ENCODE measurements around the gene BSND. TPM values are rescaled to one million over a fixed set of nuclear protein-coding genes. Genes with fewer than 3 reads are reported as not detected.

Gene BSND
- total and polyA plus RNA-seq, 7 donors, result not detected

DNA sequence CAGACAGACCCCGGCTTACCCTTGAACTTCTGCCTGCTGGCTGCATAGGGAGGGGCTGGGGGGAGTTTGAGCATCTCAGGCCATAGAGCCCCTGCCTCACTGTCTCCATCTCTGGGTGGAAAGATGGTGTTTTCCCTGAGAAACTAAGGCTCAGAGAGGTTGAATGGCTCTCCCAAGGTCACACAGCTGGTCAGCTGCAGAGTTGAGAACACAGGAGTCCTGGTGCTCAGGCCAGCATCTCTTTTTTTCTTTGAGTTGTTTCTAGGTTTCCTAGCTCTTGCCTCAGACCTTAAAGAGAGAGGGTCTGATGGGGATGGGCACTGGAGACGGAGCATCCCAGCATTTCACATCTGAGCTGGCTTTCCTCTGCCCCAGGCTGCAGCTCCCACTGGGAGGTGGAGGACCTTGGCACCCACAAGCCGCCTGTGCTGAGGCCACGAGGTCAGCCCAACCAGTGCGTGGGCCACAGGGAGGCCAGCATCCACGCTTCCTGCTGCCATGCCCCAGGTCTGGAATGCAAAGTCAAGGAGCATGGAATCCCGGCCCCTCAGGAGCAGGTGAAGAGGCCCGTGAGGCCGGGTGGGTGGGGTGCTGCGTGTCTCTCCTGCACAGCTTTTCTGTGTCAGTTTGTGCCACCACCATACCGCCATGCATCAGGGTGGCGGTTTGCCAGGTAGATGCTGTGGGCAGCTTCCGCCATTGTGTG lies 62.4 kb downstream of the BSND start:
- no peak for ATAC-seq
- no peak overlapping the region for H3K4me3 ChIP-seq
- H3K36me3 ChIP-seq (ENCODE audit: insufficient read depth in 1 of 2, low read depth in 1 of 2), result no peaks in the 10 kb centered on the region
- H3K27ac ChIP-seq, result no peak overlapping the region
- peaks cover 25% of the 10 kb centered on the region for H3K4me1 ChIP-seq
- WGBS, 3 donors, result 81 to 86% (median 84%) methylated on average over 13 of the region's 13 CpGs
- intact Hi-C loops (cut with DNase I), result no loop called here
- no peaks in the 10 kb centered on the region for H3K9me3 ChIP-seq
- no peak for DNase-seq
- TF ChIP-seq, protein P1, sequence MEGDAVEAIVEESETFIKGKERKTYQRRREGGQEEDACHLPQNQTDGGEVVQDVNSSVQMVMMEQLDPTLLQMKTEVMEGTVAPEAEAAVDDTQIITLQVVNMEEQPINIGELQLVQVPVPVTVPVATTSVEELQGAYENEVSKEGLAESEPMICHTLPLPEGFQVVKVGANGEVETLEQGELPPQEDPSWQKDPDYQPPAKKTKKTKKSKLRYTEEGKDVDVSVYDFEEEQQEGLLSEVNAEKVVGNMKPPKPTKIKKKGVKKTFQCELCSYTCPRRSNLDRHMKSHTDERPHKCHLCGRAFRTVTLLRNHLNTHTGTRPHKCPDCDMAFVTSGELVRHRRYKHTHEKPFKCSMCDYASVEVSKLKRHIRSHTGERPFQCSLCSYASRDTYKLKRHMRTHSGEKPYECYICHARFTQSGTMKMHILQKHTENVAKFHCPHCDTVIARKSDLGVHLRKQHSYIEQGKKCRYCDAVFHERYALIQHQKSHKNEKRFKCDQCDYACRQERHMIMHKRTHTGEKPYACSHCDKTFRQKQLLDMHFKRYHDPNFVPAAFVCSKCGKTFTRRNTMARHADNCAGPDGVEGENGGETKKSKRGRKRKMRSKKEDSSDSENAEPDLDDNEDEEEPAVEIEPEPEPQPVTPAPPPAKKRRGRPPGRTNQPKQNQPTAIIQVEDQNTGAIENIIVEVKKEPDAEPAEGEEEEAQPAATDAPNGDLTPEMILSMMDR (IDR thresholded peaks at IDR 0.05), result no peak
- H3K27me3 ChIP-seq (ENCODE audit: insufficient read depth in 3 of 3, low read length in 2 of 3), result no peaks in the 10 kb centered on the region

Other genes starting within 250 kb of the BSND start
- gene PARS2, start 234.4 kb upstream of the BSND start, total RNA-seq, result 1 to 10 TPM; 2.4 to 3.7 (median 3.4) TPM
- 1 to 10 TPM; 3.3 to 5.6 (median 5.3) TPM for gene PARS2, start 234.4 kb upstream of the BSND start, polyA plus RNA-seq
- gene TTC22, start 197.6 kb upstream of the BSND start, total RNA-seq, result under 1 TPM in 2 of 4 donors, not detected in 2; 0.13 TPM
- under 1 TPM; 0.03 TPM for gene TTC22, start 197.6 kb upstream of the BSND start, polyA plus RNA-seq
- gene DHCR24, start 111.7 kb upstream of the BSND start, total RNA-seq, result 100 to 1,000 TPM in 3 of 4 donors, 10 to 100 TPM in 1; 64.4 to 215 (median 129) TPM
- 100 to 1,000 TPM in 1 of 3 donors, 10 to 100 TPM in 1, 1 to 10 TPM in 1; 8.8 to 164 (median 70.7) TPM for gene DHCR24, start 111.7 kb upstream of the BSND start, polyA plus RNA-seq
- gene TMEM61, start 18.3 kb upstream of the BSND start, total RNA-seq, result under 1 TPM in 3 of 4 donors, not detected in 1; 0.34 to 0.54 (median 0.42) TPM
- under 1 TPM; 0.05 to 0.16 (median 0.11) TPM for gene TMEM61, start 18.3 kb upstream of the BSND start, polyA plus RNA-seq
- gene PCSK9, start 40.6 kb downstream of the BSND start, total RNA-seq, result not detected
- gene PCSK9, start 40.6 kb downstream of the BSND start, polyA plus RNA-seq, result under 1 TPM in 2 of 3 donors, not detected in 1; under 0.01 to 0.03 TPM
- gene USP24, start 216.4 kb downstream of the BSND start, total RNA-seq, result 10 to 100 TPM; 48.7 to 67.9 (median 59.5) TPM
- 10 to 100 TPM; 14.6 to 64.8 (median 21.4) TPM for gene USP24, start 216.4 kb downstream of the BSND start, polyA plus RNA-seq